ENCODE measurements around the gene GALNT2.

- no peak for TF ChIP-seq POLR2AphosphoS5 (IDR thresholded peaks at IDR 0.05; ENCODE audit: low read length)
- TF ChIP-seq IRF4 (IDR thresholded peaks at IDR 0.05; ENCODE audit: low read depth, low read length) = no peak
- TF ChIP-seq ZBTB40 (IDR thresholded peaks at IDR 0.05; ENCODE audit: borderline replicate concordance) = no peak
- no peak for TF ChIP-seq ZNF384 (IDR thresholded peaks at IDR 0.05; ENCODE audit: borderline replicate concordance, low read depth, low read length)
- no peak for TF ChIP-seq SMARCA5 (IDR thresholded peaks at IDR 0.05)
- no peak for TF ChIP-seq CTCF (IDR thresholded peaks at IDR 0.05 in 2 of 3, conservative IDR thresholded peaks at IDR 0.05 in 1 of 3; ENCODE audit: control insufficient read depth in 2 of 3, extremely low read depth in 1 of 3, insufficient read depth in 1 of 3, low read depth in 3 of 3, low read length in 3 of 3)
- no peak for TF ChIP-seq ATF3 (IDR thresholded peaks at IDR 0.05; ENCODE audit: borderline replicate concordance, extremely low read depth, low read depth, low read length)
- no peak for TF ChIP-seq EZH2 (IDR thresholded peaks at IDR 0.05; ENCODE audit: borderline replicate concordance, control insufficient read depth, low read depth, low read length)
- TF ChIP-seq ATF7 (IDR thresholded peaks at IDR 0.05; ENCODE audit: low read depth) = no peak
- TF ChIP-seq NFIC (IDR thresholded peaks at IDR 0.05; ENCODE audit: low read depth, low read length) = no peak
- TF ChIP-seq ZNF274 (IDR thresholded peaks at IDR 0.05; ENCODE audit: insufficient read depth, insufficient read length) = no peak
These were observed 140.6 kb downstream of the GALNT2 start for GRCh38 chr1:230207598-230207997.
